B cell (primary cell): ENCODE measurements around the gene ABCG1.

Source experiments
- EZH2 ChIP-seq: IDR thresholded peaks from 2 replicates; pipeline ENCODE4 v1.6.1; 2012; ENCODE audit warnings: borderline replicate concordance, low read depth, mild to moderate bottlenecking, moderate library complexity, low read length; ENCODE audit not compliant: insufficient read depth, poor library complexity, severe bottlenecking
- TF ChIP-seq, protein P1 (sequence below): fragments of 200-600 bp; IDR thresholded peaks from one replicate; pipeline ENCODE4 v1.8.0; 2022; ENCODE audit warnings: antibody characterized with exemption, mild to moderate bottlenecking

DNA sequence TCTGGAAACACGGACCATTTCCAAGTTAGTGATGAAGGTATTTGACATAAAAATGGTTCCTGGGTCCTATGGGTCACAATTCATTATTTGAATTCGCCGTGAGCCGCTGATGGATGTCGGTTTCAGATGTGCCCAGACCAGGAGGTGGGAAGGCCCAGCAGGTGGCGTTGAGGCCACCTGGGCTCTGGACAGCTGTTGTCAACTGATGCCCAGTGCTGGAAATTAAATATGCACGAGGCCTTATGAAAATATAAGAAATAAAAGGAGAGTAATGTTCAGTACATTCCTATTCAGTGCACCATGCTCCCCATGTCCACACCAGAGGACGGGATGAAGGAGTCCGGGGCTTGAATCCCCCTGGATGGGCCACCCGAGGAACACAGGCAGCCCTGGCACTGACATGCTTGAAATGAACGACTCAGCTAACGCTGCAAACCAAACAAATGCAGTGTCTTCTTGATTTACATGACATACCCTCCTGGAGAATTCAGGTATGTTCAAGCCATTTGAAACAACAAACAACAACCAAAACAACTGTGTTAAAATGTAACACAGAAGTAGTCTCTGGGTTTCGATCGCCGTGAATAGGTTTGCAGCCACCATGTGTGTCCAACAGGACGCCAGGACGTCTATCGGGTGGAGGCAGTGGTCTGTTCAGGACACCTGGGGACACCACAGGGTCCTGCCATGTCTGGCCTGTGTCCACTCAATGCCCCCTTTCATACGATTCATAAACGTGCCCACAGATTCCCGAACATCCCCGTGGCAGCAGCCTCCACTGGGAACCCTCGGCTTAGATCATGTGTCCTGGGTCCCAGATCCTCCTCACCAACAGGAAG, 90.2 kb downstream of the ABCG1 start:
- TF ChIP-seq, protein P1, sequence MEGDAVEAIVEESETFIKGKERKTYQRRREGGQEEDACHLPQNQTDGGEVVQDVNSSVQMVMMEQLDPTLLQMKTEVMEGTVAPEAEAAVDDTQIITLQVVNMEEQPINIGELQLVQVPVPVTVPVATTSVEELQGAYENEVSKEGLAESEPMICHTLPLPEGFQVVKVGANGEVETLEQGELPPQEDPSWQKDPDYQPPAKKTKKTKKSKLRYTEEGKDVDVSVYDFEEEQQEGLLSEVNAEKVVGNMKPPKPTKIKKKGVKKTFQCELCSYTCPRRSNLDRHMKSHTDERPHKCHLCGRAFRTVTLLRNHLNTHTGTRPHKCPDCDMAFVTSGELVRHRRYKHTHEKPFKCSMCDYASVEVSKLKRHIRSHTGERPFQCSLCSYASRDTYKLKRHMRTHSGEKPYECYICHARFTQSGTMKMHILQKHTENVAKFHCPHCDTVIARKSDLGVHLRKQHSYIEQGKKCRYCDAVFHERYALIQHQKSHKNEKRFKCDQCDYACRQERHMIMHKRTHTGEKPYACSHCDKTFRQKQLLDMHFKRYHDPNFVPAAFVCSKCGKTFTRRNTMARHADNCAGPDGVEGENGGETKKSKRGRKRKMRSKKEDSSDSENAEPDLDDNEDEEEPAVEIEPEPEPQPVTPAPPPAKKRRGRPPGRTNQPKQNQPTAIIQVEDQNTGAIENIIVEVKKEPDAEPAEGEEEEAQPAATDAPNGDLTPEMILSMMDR = no peak
- no peak for TF ChIP-seq EZH2
